GM12874 (cell line): ENCODE results near the gene DEF6.

Experiments
- CTCF ChIP-seq: IDR thresholded peaks from 2 replicates; pipeline ENCODE4 v1.5.1; 2011; ENCODE audit warnings: low read depth, mild to moderate bottlenecking, control low read depth, low read length, moderate library complexity; ENCODE audit not compliant: insufficient read depth

Gene DEF6

GRCh38 chr6:35259194-35259947, 38.2 kb upstream of the DEF6 start, which contains the start of gene ZNF76:
Gene ZNF76 (plus strand): TSS chr6:35259735. CDS start chr6:35281152, 21,417 bp downstream.
- no peak for TF ChIP-seq CTCF

GRCh38 chr6:35259948-35260590, 37.5 kb upstream of the DEF6 start:
- no peak for TF ChIP-seq CTCF

GRCh38 chr6:35260591-35261570, 36.7 kb upstream of the DEF6 start:
- no peak for TF ChIP-seq CTCF

- TF ChIP-seq CTCF: no peak
These were observed 35.0 kb upstream of the DEF6 start for GRCh38 chr6:35262596-35262995.

GRCh38 chr6:35264550-35265274, 32.9 kb upstream of the DEF6 start:
- TF ChIP-seq CTCF: no peak

GRCh38 chr6:35265523-35265922, 32.1 kb upstream of the DEF6 start:
- no peak for TF ChIP-seq CTCF
